ENCODE results near the gene ATP2B1.

ATP2B1 gene

GRCh38 chr12:89538897-89539296 is 169.7 kb downstream of the ATP2B1 start:
- 94% methylated on average over 4 of the region's 4 CpGs for WGBS
- H3K27me3 ChIP-seq (ENCODE audit: insufficient read depth, low read length) = no peaks in the 10 kb centered on the region
- no peak overlapping the region for H3K9ac ChIP-seq (ENCODE audit: low read depth, low read length)
- no peak overlapping the region for H3K4me3 ChIP-seq (ENCODE audit: low read length)
- no peak overlapping the region for H3K27ac ChIP-seq (ENCODE audit: low read depth, low read length)
- peaks cover 3% of the 10 kb centered on the region; the same call in 1 of the 2 replicates for H3K4me1 ChIP-seq (ENCODE audit: insufficient read depth, low read length)
- H3K36me3 ChIP-seq (ENCODE audit: insufficient read depth, low read length) = no peaks in the 10 kb centered on the region
- H3K9me3 ChIP-seq (ENCODE audit: insufficient read depth, low read depth, low read length) = no peaks in the 10 kb centered on the region
